HEK293 (cell line): Measurements from ENCODE around the gene FOXF1.

Experiments
- CTCF ChIA-PET: fragments of 350-600 bp; formaldehyde crosslinking; extraction: SDS; loops from one replicate; lab custom pipeline; 2021; ENCODE audit warnings: antibody characterized with exemption; lab: Yijun Ruan, JAX
- POLR2A ChIA-PET: fragments of 300-600 bp; formaldehyde crosslinking; extraction: SDS; loops from one replicate; lab custom pipeline; 2020; ENCODE audit warnings: antibody characterized with exemption, inconsistent platforms; lab: Yijun Ruan, JAX
- H3K27ac ChIP-seq: fragments of 200-500 bp; sonication (Bioruptor generic); 2 replicates; pipeline ENCODE4 v1.5.1; 2014; ENCODE audit warnings: low read depth, low read length, control low read depth, inconsistent platforms; ENCODE audit errors: extremely low read depth
- H3K36me3 ChIP-seq, 2 experiments: fragments of 200-500 bp in 1 of 2; sonication (Bioruptor generic) in 1 of 2; 1 replicate in 1 of 2; 2 replicates in 1 of 2; pipeline ENCODE4 v1.5.1; 2014 to 2017; ENCODE audit warnings: inconsistent platforms in 2 of 2, low read length in 2 of 2; ENCODE audit not compliant: control insufficient read depth in 2 of 2, insufficient read depth in 1 of 2
- H3K4me1 ChIP-seq: fragments of 200-500 bp; sonication (Bioruptor generic); 2 replicates; pipeline ENCODE4 v1.5.1; 2014; ENCODE audit warnings: mild to moderate bottlenecking, low read length, inconsistent platforms; ENCODE audit not compliant: control insufficient read depth, insufficient read depth
- H3K4me3 ChIP-seq: 2 replicates; pipeline ENCODE4 v1.5.1; 2011; ENCODE audit warnings: low read depth, mild to moderate bottlenecking, control low read depth, low read length, moderate library complexity
- H3K9me3 ChIP-seq: fragments of 200-500 bp; sonication (Bioruptor generic); 2 replicates; pipeline ENCODE4 v1.5.1; 2014; ENCODE audit warnings: low read depth, low read length, inconsistent platforms; ENCODE audit not compliant: control insufficient read depth, insufficient read depth
- IKZF3 ChIP-seq: fragments of 450-650 bp; IDR thresholded peaks from 2 replicates; pipeline ENCODE4 v1.5.0; 2018; ENCODE audit warnings: missing biosample characterization, mild to moderate bottlenecking, missing genetic modification characterization, moderate library complexity
- PATZ1 ChIP-seq: fragments of 450-650 bp; formaldehyde crosslinking; IDR thresholded peaks from 2 replicates; pipeline ENCODE4 v1.5.1; 2016; ENCODE audit warnings: missing biosample characterization, missing genetic modification characterization
- PBX3 ChIP-seq: sonication (generic); formaldehyde crosslinking; IDR thresholded peaks from 2 replicates; pipeline ENCODE4 v1.8.1; 2022; ENCODE audit warnings: mild to moderate bottlenecking, moderate library complexity, missing genetic modification reagents
- SP7 ChIP-seq: fragments of 450-650 bp; formaldehyde crosslinking; IDR thresholded peaks from 2 replicates; pipeline ENCODE4 v1.5.1; 2016; ENCODE audit warnings: missing biosample characterization, missing genetic modification characterization
- ZNF146 ChIP-seq: fragments of 450-650 bp; formaldehyde crosslinking; IDR thresholded peaks from 2 replicates; pipeline ENCODE4 v1.5.1; 2016; ENCODE audit warnings: missing biosample characterization, missing genetic modification characterization
- ZNF266 ChIP-seq: fragments of 450-650 bp; formaldehyde crosslinking; IDR thresholded peaks from 2 replicates; pipeline ENCODE4 v1.5.1; 2016; ENCODE audit warnings: missing biosample characterization, missing genetic modification characterization, low read depth
- ZNF560 ChIP-seq: fragments of 450-650 bp; formaldehyde crosslinking; IDR thresholded peaks from 2 replicates; pipeline ENCODE4 v1.5.1; 2017; ENCODE audit warnings: missing biosample characterization, missing genetic modification characterization, borderline replicate concordance
- ZNF621 ChIP-seq: fragments of 450-650 bp; formaldehyde crosslinking; IDR thresholded peaks from 2 replicates; pipeline ENCODE4 v1.5.1; 2017; ENCODE audit warnings: missing biosample characterization, missing genetic modification characterization
- ZNF692 ChIP-seq: fragments of 450-650 bp; formaldehyde crosslinking; IDR thresholded peaks from 2 replicates; pipeline ENCODE4 v1.5.1; 2016; ENCODE audit warnings: missing biosample characterization, missing genetic modification characterization
- ZNF707 ChIP-seq: fragments of 450-650 bp; formaldehyde crosslinking; IDR thresholded peaks from 2 replicates; pipeline ENCODE4 v1.5.1; 2016; ENCODE audit warnings: missing biosample characterization, missing genetic modification characterization
- ZNF776 ChIP-seq: fragments of 450-650 bp; formaldehyde crosslinking; IDR thresholded peaks from 2 replicates; pipeline ENCODE4 v1.5.0; 2017; ENCODE audit warnings: missing biosample characterization, missing genetic modification characterization, borderline replicate concordance
- ZNF777 ChIP-seq: fragments of 450-650 bp; formaldehyde crosslinking; IDR thresholded peaks from 2 replicates; pipeline ENCODE4 v1.5.1; 2017; ENCODE audit warnings: missing biosample characterization, missing genetic modification characterization, borderline replicate concordance
- ZNF785 ChIP-seq: fragments of 450-650 bp; formaldehyde crosslinking; IDR thresholded peaks from 2 replicates; pipeline ENCODE4 v1.5.1; 2016; ENCODE audit warnings: missing biosample characterization, missing genetic modification characterization
- TF ChIP-seq, protein P1 (sequence below): fragments of 450-650 bp; formaldehyde crosslinking; IDR thresholded peaks from 2 replicates; pipeline ENCODE4 v1.5.1; 2017; ENCODE audit warnings: missing biosample characterization, missing genetic modification characterization
- TF ChIP-seq, protein P2 (sequence below): fragments of 450-650 bp; formaldehyde crosslinking; IDR thresholded peaks from 2 replicates; pipeline ENCODE4 v1.5.1; 2016; ENCODE audit warnings: missing biosample characterization, missing genetic modification characterization
- TF ChIP-seq, protein P3 (sequence below): fragments of 450-650 bp; formaldehyde crosslinking; IDR thresholded peaks from 2 replicates; pipeline ENCODE4 v1.5.1; 2016; ENCODE audit warnings: missing biosample characterization, missing genetic modification characterization

The FOXF1 gene

DNA sequence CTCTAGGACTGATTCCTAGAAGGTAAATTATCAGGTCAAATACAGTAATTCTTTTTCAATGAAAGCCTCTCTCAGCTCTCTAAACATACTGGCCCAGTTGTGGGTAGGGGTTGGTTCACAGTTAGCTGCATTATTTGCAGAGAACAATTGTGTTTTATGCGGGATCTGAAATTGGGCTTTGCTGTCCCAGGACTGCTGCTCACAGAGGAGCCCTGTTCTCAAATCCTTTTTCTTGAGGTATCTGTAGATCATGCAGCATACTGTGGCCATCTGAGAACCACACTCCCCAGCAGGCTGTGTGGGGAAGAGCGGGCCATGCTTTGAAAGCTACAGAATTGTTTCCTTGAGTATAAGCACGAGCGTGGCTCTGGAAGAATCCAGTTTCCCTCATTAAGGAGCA is 27.2 kb downstream of the FOXF1 start:
- Histone ChIP-seq H3K27ac (no peak overlapping the region), H3K36me3 (peaks cover 5 to 75% of the 10 kb centered on the region in 2 experiments), H3K4me3 (no peak overlapping the region), H3K4me1 (no peaks in the 10 kb centered on the region), H3K9me3 (no peaks in the 10 kb centered on the region)
- CTCF ChIA-PET: no interaction called here
- POLR2A ChIA-PET: no interaction called here
- no peak for TF ChIP-seq ZNF707
- TF ChIP-seq, protein P1, sequence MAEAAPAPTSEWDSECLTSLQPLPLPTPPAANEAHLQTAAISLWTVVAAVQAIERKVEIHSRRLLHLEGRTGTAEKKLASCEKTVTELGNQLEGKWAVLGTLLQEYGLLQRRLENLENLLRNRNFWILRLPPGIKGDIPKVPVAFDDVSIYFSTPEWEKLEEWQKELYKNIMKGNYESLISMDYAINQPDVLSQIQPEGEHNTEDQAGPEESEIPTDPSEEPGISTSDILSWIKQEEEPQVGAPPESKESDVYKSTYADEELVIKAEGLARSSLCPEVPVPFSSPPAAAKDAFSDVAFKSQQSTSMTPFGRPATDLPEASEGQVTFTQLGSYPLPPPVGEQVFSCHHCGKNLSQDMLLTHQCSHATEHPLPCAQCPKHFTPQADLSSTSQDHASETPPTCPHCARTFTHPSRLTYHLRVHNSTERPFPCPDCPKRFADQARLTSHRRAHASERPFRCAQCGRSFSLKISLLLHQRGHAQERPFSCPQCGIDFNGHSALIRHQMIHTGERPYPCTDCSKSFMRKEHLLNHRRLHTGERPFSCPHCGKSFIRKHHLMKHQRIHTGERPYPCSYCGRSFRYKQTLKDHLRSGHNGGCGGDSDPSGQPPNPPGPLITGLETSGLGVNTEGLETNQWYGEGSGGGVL (tag by site-specific recombination): no peak
- TF ChIP-seq, protein P2, sequence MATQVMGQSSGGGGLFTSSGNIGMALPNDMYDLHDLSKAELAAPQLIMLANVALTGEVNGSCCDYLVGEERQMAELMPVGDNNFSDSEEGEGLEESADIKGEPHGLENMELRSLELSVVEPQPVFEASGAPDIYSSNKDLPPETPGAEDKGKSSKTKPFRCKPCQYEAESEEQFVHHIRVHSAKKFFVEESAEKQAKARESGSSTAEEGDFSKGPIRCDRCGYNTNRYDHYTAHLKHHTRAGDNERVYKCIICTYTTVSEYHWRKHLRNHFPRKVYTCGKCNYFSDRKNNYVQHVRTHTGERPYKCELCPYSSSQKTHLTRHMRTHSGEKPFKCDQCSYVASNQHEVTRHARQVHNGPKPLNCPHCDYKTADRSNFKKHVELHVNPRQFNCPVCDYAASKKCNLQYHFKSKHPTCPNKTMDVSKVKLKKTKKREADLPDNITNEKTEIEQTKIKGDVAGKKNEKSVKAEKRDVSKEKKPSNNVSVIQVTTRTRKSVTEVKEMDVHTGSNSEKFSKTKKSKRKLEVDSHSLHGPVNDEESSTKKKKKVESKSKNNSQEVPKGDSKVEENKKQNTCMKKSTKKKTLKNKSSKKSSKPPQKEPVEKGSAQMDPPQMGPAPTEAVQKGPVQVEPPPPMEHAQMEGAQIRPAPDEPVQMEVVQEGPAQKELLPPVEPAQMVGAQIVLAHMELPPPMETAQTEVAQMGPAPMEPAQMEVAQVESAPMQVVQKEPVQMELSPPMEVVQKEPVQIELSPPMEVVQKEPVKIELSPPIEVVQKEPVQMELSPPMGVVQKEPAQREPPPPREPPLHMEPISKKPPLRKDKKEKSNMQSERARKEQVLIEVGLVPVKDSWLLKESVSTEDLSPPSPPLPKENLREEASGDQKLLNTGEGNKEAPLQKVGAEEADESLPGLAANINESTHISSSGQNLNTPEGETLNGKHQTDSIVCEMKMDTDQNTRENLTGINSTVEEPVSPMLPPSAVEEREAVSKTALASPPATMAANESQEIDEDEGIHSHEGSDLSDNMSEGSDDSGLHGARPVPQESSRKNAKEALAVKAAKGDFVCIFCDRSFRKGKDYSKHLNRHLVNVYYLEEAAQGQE: no peak
- no peak for TF ChIP-seq SP7 (tag by site-specific recombination)

GRCh38 chr16:86538196-86538780 is 28.0 kb downstream of the FOXF1 start:
- peaks cover 5 to 82% of the 10 kb centered on the region in 2 experiments for H3K36me3 ChIP-seq
- TF ChIP-seq IKZF3: no peak
- TF ChIP-seq ZNF777 (tag by site-specific recombination): no peak
- no peak for TF ChIP-seq ZNF776 (tag by site-specific recombination)
- no peak for TF ChIP-seq ZNF266 (tag by site-specific recombination)
- no peak for TF ChIP-seq ZNF560 (tag by site-specific recombination)
- no peak for TF ChIP-seq ZNF785 (tag by site-specific recombination)
- no peak for TF ChIP-seq ZNF146
- TF ChIP-seq ZNF692 (tag by site-specific recombination): no peak
- no peak for TF ChIP-seq ZNF621 (tag by site-specific recombination)
- TF ChIP-seq, protein P3, sequence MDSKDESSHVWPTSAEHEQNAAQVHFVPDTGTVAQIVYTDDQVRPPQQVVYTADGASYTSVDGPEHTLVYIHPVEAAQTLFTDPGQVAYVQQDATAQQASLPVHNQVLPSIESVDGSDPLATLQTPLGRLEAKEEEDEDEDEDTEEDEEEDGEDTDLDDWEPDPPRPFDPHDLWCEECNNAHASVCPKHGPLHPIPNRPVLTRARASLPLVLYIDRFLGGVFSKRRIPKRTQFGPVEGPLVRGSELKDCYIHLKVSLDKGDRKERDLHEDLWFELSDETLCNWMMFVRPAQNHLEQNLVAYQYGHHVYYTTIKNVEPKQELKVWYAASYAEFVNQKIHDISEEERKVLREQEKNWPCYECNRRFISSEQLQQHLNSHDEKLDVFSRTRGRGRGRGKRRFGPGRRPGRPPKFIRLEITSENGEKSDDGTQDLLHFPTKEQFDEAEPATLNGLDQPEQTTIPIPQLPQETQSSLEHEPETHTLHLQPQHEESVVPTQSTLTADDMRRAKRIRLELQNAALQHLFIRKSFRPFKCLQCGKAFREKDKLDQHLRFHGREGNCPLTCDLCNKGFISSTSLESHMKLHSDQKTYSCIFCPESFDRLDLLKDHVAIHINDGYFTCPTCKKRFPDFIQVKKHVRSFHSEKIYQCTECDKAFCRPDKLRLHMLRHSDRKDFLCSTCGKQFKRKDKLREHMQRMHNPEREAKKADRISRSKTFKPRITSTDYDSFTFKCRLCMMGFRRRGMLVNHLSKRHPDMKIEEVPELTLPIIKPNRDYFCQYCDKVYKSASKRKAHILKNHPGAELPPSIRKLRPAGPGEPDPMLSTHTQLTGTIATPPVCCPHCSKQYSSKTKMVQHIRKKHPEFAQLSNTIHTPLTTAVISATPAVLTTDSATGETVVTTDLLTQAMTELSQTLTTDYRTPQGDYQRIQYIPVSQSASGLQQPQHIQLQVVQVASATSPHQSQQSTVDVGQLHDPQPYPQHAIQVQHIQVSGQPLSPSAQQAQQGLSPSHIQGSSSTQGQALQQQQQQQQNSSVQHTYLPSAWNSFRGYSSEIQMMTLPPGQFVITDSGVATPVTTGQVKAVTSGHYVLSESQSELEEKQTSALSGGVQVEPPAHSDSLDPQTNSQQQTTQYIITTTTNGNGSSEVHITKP: no peak
- no peak for TF ChIP-seq PATZ1 (tag by site-specific recombination)
- no peak for TF ChIP-seq PBX3 (CRISPR knock-in tag)
- POLR2A ChIA-PET: no interaction called here
- H3K9me3 ChIP-seq: no peaks in the 10 kb centered on the region
- no peak overlapping the region for H3K27ac ChIP-seq
- no peak overlapping the region for H3K4me3 ChIP-seq
- CTCF ChIA-PET: interaction anchor here (0.7 kb wide), 1 partner anchor 407 kb away, joined by 3 read pairs; no protein-coding TSS in a partner anchor
- no peaks in the 10 kb centered on the region for H3K4me1 ChIP-seq
